HL-60 (cell line): ENCODE measurements around the gene EXOC6B.

ENCODE experiments used
- DNase-seq, 2 experiments: peaks; one replicate each; pipeline ENCODE4 v3.0.0-alpha.2; 2010 to 2020; ENCODE audit warnings: low read depth in 1 of 2, low spot score in 1 of 2
- H3K27ac ChIP-seq: fragments of 250-450 bp; sonication (Bioruptor Pico); replicated peaks from 2 replicates; pipeline ENCODE4 v1.5.1; 2020; ENCODE audit warnings: mild to moderate bottlenecking, moderate library complexity
- H3K27me3 ChIP-seq: fragments of 250-450 bp; sonication (Bioruptor Pico); 2 replicates; pipeline ENCODE4 v1.5.1; 2021; ENCODE audit warnings: mild to moderate bottlenecking, moderate library complexity; ENCODE audit not compliant: insufficient read depth, poor library complexity, severe bottlenecking
- H3K4me3 ChIP-seq: replicated peaks from 2 replicates; pipeline ENCODE4 v1.5.1; 2011; ENCODE audit warnings: mild to moderate bottlenecking, control low read depth, low read length; ENCODE audit not compliant: insufficient read depth
- CTCF ChIP-seq: IDR thresholded peaks from one replicate; pipeline ENCODE4 v1.5.1; 2011; ENCODE audit warnings: low read length, control low read depth, inconsistent platforms; ENCODE audit not compliant: insufficient read depth
- GABPA ChIP-seq: IDR thresholded peaks from 2 replicates; pipeline ENCODE4 v1.6.1; 2012; ENCODE audit warnings: low read depth
- POLR2AphosphoS5 ChIP-seq: IDR thresholded peaks from 2 replicates; pipeline ENCODE4 v1.6.1; 2012; ENCODE audit warnings: low read depth
- SPI1 ChIP-seq: IDR thresholded peaks from 2 replicates; pipeline ENCODE4 v1.6.1; 2012; ENCODE audit warnings: low read depth, mild to moderate bottlenecking, borderline replicate concordance
- TF ChIP-seq, protein P1 (sequence below): IDR thresholded peaks from 2 replicates; pipeline ENCODE4 v1.6.1; 2012; ENCODE audit warnings: low read depth; ENCODE audit not compliant: insufficient replicate concordance

EXOC6B gene

DNA sequence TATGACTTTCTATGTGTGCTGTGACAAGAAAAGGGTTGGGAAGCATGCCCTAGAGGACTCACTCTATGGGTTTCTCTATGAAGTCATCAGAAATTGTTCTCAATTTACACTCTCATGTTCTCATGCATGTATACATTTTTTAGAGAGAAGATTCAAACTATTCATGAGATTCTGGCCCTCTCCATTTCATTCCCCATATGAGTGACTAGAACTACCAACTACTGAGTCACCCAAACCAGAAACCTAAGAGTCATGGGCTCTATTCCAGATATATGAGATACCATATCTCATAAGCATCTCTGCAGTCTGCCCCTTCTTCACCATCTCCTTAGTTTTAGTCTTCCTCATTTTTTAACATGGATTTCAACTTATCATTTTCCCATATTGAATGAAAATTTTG, 87.7 kb downstream of the EXOC6B start:
- H3K4me3 ChIP-seq = no peak overlapping the region
- no peak for DNase-seq
- no peak for TF ChIP-seq CTCF
- TF ChIP-seq, protein P1, sequence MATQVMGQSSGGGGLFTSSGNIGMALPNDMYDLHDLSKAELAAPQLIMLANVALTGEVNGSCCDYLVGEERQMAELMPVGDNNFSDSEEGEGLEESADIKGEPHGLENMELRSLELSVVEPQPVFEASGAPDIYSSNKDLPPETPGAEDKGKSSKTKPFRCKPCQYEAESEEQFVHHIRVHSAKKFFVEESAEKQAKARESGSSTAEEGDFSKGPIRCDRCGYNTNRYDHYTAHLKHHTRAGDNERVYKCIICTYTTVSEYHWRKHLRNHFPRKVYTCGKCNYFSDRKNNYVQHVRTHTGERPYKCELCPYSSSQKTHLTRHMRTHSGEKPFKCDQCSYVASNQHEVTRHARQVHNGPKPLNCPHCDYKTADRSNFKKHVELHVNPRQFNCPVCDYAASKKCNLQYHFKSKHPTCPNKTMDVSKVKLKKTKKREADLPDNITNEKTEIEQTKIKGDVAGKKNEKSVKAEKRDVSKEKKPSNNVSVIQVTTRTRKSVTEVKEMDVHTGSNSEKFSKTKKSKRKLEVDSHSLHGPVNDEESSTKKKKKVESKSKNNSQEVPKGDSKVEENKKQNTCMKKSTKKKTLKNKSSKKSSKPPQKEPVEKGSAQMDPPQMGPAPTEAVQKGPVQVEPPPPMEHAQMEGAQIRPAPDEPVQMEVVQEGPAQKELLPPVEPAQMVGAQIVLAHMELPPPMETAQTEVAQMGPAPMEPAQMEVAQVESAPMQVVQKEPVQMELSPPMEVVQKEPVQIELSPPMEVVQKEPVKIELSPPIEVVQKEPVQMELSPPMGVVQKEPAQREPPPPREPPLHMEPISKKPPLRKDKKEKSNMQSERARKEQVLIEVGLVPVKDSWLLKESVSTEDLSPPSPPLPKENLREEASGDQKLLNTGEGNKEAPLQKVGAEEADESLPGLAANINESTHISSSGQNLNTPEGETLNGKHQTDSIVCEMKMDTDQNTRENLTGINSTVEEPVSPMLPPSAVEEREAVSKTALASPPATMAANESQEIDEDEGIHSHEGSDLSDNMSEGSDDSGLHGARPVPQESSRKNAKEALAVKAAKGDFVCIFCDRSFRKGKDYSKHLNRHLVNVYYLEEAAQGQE = no peak
- TF ChIP-seq GABPA = no peak
- TF ChIP-seq SPI1 = no peak
- TF ChIP-seq POLR2AphosphoS5 = no peak
- H3K27me3 ChIP-seq = no peaks in the 10 kb centered on the region
- H3K27ac ChIP-seq = no peak overlapping the region

DNA sequence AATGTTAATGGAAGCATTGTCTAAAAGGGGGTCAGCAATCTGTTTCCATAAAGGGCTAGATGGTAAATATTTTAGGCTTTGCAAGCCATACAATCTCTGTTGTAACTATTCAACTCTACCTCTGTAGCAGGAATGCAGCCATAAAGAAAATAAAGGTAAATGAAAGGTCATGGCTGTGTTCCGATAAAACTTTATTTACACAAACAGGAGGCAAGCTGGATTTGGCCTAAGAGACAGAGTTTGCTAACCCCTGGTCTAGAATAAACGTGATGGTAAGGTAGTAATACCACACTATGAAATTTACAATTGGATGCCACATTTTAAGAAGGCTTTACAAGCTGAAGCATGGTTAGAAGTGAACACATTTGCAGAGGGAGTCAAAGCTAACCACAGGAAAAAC, 91.4 kb downstream of the EXOC6B start:
- Histone ChIP-seq H3K27ac (no peak overlapping the region), H3K4me3 (no peak overlapping the region), H3K27me3 (no peaks in the 10 kb centered on the region)
- no peak for DNase-seq
- TF ChIP-seq SPI1 (no peak), POLR2AphosphoS5 (no peak), GABPA (no peak), CTCF (no peak)
- TF ChIP-seq, protein P1 = no peak

GRCh38 chr2:72731116-72731515, 94.7 kb downstream of the EXOC6B start:
- H3K27ac ChIP-seq = no peak overlapping the region
- H3K27me3 ChIP-seq = no peaks in the 10 kb centered on the region
- no peak for DNase-seq
- H3K4me3 ChIP-seq = no peak overlapping the region
- no peak for TF ChIP-seq SPI1
- no peak for TF ChIP-seq CTCF
- TF ChIP-seq GABPA = no peak
- TF ChIP-seq, protein P1 = no peak
- no peak for TF ChIP-seq POLR2AphosphoS5
